SKM-1 (cell line): ENCODE measurements around the gene SPSB2.
"Not testable (repeated sequence)": the region's sequence is repeated elsewhere in the genome, so short reads cannot be mapped to it uniquely, and the experiment has no call there.

Experiments
- DNase-seq: peaks from one replicate; lab custom pipeline; 2025; ENCODE audit not compliant: unreplicated experiment; lab: John Stamatoyannopoulos, UW

Gene SPSB2

GRCh38 chr12:6902448-6902847, 29.3 kb upstream of the SPSB2 start:
- no peak for DNase-seq

DNA sequence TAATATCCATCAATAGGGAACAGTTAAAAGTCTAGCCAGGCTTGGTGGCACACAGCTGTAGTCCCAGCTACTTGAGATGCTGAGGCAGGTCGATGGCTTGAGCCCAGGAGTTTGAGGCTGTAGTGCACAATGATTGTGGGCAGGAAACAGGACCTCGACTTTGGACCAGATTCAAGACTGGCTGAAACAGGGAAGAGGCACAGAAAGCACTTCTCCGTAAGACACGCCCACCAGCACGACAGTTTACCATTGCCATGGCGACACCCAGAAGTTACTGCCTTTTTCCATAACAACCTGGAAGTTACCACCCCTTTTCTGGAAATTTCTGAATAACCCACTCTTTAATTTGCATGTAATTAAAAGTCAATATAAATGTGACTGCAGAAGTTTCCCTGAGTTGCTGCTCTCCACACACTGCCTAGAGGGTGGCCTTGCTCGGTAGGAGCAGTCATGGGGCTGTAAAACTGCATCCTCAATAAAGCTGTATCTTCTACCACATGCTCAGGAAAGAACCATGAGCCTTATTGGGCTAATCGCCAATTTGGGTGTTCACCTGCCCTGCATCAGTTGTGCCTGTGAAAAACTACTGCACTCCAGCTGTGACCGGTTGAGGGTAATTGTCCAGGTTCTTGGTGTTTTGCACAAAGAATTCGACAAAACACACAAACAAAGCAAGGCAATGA, 26.9 kb upstream of the SPSB2 start:
- peak; percentile 8 for DNase-seq

DNA sequence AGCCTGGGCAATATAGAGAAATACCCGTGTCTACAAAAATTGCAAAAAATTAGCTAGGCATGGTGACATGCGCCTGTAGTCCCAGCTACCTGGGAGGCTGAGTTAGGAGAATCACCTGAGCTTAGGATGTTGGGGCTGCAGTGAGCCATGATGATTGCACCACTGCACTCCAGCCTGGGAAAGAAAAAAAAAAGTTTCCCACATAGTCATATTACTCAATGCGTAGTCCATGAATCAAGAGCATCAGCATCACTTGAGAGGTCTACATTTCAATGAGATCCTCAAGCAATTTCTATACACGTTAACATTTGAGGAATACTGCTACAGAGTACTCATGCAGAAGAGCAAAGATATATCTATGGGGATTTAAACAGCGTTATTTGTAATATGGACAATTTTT, 26.3 kb upstream of the SPSB2 start:
- DNase-seq, result no peak

DNA sequence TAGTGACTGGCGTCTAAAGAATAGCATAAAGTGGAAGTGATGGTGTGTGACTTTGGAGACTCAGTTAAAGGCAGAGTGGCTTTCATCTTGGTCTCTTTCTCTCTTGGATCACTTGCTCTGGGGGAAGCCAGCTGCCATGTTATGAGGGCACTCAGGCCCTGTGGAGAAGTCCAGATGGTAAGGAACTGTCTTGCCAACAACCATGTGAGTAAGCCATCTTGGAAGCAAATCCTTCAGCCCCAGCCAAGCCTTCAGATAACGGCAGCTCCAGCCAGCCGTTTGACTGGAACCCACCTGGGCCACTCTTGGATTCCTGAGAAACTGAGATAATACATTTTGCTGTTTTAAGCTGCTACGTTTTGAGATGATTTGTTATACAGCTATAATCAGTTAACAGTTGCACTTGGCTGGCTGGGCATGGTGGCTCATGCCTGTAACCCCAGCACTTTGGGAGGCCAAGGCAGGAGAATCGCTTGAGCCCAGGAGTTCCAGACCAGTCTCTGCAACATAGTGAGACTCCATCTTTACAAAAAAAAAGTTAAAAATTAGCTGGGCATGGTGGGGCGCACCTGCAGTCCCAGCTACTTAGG, 23.8 kb upstream of the SPSB2 start:
- DNase-seq, result no peak

GRCh38 chr12:6894321-6894720, 21.2 kb upstream of the SPSB2 start:
- no peak for DNase-seq

- not testable (repeated sequence) for DNase-seq
These were observed 19.6 kb upstream of the SPSB2 start for GRCh38 chr12:6892683-6893082.

- no peak for DNase-seq
These were observed 18.5 kb upstream of the SPSB2 start for GRCh38 chr12:6891646-6892001.

GRCh38 chr12:6890789-6891645, 17.9 kb upstream of the SPSB2 start:
- DNase-seq, result peak; percentile 57

DNA sequence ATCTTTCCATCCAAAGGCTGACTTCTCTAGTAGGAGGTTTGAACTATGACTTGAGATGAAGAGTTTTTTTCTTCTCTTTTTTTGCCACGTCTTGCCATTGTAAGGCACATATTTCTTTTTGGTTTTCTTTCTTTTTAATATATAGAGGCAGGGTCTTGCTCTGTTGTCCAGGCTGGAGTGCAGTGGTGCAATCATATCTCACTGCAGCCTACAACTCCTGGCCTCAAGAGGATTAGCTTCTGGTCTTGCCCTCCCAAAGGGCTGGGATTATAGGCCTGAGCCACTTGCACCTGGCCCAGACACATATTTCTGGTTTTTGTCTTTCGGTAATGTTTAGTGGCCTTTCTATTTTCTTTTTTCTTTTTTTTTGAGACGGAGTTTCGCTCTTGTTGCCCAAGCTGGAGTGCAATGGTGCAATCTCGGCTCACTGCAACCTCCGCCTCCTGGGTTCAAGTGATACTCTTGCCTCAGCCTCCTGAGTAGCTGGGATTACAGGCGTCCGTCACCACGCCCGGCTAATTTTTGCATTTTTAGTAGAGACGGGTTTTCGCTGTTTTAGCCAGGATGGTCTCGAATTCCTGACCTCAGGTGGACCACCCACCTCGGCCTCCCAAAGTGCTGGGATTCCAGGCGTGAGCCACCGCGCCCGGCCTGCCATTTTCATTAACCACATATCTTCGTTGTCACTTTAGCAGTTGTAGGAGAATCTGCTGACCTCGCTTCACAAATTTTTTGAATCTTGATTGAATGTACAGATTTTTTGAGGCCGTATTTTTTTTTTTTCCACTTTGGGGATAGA, 16.9 kb upstream of the SPSB2 start:
- not testable (repeated sequence) for DNase-seq

- not testable (repeated sequence) for DNase-seq
These were observed 15.7 kb upstream of the SPSB2 start for GRCh38 chr12:6888794-6889193.

GRCh38 chr12:6888360-6888759, 15.3 kb upstream of the SPSB2 start:
- no peak for DNase-seq

GRCh38 chr12:6887460-6887859, 14.4 kb upstream of the SPSB2 start:
- no peak for DNase-seq

GRCh38 chr12:6886206-6886999, 13.3 kb upstream of the SPSB2 start:
- DNase-seq, result not testable (repeated sequence)

DNA sequence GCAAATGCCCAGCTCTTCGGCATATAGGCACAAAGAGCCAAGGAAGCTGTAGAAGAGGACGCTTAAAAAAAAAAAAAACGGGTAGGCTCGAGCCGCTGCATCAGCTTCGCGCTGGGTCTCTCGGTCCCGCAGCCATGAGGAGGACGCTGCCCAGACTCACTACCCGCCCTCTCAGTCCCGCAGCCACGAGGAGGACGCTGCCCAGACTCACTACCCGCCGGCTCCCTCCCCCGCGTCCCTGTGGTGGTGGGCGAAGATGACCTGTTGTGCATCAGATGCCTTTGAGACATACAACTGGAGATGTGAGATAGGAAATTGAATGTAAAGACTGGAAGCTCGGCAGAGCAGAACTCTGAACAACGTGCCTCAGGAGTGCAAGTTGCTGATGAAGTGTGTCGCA, 11.4 kb upstream of the SPSB2 start:
- DNase-seq, result no peak

DNA sequence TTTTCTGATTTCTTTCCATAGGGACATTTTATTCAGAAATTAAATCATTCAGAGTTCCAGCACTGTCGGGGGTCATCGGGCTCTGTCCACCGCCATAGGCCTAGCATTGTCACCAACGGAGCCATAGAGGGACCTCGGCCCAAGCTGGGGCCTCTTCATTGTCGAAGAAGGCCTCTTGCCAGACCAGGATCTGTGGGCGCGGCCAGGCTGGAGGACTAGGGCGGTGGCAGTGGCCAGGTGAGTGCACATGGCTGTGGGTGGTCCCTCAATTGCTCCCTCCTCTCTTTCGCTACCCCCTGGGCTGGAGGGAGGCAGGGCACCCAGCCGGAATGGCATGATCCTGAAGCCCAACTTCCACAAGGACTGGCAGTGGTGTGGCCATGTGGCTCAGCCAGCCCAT, 10.6 kb upstream of the SPSB2 start:
- no peak for DNase-seq

DNA sequence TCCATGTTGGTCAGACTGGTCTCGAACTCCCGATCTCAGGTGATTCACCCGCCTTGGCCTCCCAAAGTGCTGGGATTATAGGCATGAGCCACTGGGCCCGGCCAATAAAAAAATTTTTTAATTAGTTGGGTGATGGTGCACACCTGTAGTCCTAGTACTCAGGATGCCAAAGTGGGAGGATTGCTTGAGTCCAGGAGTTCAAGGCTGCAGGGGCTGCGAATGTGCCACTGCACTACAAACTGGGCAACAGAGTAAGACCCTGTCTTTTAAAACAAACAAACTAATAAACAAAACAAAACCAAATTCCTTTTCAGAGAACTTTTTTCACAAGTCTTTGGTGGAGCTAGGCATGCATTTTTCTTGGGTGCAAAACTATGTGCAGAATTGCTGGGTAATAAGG, 10.1 kb upstream of the SPSB2 start:
- no peak for DNase-seq

GRCh38 chr12:6879824-6880223, 6.7 kb upstream of the SPSB2 start:
- DNase-seq, result not testable (repeated sequence)

- not testable (repeated sequence) for DNase-seq
These were observed 889 bp upstream of the SPSB2 start for GRCh38 chr12:6874015-6874368.

- DNase-seq, result no peak
These were observed 742 bp downstream of the SPSB2 start for GRCh38 chr12:6872073-6873048.
